ENCODE measurements around the gene TTC7B.

DNA sequence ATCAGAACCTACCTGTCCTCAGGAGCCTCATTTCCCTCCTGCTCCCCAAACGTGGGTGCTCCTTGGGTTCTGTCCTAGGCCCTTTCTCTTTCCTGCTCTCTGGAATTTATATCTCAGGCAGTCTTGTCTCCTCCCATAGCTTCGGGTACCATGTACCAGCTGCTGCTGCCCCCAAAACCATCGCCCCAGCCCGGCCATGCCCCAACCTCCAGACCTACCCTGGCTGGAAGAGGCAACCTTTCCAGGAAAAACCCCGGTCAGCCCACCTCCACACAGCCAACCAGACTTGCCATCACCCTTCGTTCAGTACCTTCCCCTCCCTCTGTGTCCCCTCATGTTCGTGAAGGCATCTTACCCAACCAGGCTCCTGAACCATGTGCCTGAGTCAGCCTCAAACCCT is 254.3 kb downstream of the TTC7B start:
- TF ChIP-seq, protein P1, sequence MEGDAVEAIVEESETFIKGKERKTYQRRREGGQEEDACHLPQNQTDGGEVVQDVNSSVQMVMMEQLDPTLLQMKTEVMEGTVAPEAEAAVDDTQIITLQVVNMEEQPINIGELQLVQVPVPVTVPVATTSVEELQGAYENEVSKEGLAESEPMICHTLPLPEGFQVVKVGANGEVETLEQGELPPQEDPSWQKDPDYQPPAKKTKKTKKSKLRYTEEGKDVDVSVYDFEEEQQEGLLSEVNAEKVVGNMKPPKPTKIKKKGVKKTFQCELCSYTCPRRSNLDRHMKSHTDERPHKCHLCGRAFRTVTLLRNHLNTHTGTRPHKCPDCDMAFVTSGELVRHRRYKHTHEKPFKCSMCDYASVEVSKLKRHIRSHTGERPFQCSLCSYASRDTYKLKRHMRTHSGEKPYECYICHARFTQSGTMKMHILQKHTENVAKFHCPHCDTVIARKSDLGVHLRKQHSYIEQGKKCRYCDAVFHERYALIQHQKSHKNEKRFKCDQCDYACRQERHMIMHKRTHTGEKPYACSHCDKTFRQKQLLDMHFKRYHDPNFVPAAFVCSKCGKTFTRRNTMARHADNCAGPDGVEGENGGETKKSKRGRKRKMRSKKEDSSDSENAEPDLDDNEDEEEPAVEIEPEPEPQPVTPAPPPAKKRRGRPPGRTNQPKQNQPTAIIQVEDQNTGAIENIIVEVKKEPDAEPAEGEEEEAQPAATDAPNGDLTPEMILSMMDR (IDR thresholded peaks at IDR 0.05 in 4 of 5, conservative IDR thresholded peaks at IDR 0.05 in 1 of 5) = no peak
- TF ChIP-seq POLR2A (IDR thresholded peaks at IDR 0.05) = no peak

Measured in gastrocnemius medialis (tissue), 4 donors.